CD1c-positive myeloid dendritic cell (primary cell): ENCODE measurements around the gene CEPT1.

ENCODE experiments used
- DNase-seq: peaks from one replicate; pipeline ENCODE4 v3.0.0-alpha.2; 2016; ENCODE audit errors: extremely low spot score

Gene CEPT1

GRCh38 chr1:111192658-111193519, 52.9 kb downstream of the CEPT1 start:
- peak; percentile 84 for DNase-seq

- no peak for DNase-seq
Measured at GRCh38 chr1:111193712-111194480, 53.9 kb downstream of the CEPT1 start.

DNA sequence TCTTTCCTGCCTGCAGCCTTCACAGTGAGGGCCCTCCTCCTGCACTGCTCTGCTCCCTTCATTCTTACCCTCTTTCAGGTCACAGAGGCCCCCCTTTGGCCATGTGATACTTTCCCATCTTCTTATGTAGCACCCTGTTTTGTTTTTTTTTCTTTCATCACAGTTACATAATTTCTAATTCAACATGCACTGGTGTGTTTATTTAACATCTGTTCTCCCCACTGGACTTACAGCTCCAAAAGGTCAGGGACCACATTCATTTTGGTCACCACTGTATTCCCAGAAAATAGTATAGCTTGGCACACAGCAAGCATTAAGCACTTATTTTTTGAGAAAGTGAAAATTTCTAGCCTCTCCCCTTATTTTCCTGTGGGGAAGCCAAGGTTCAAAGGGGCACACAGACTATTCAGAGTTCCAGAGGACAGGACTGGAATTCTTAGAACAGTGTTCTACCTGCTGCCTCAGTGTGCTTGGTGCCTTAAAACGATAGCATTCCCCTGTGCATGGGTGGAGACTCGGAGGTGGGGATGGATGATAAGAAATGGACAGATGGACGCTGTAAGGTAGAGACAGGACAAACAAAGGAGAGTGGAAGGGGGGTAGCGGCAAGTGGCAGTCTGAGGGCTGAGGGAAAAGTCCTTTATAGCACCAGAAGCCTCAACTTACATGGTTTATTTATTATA, 55.1 kb downstream of the CEPT1 start:
- no peak for DNase-seq

- no peak for DNase-seq
Measured at GRCh38 chr1:111196213-111196612, 56.2 kb downstream of the CEPT1 start.

DNA sequence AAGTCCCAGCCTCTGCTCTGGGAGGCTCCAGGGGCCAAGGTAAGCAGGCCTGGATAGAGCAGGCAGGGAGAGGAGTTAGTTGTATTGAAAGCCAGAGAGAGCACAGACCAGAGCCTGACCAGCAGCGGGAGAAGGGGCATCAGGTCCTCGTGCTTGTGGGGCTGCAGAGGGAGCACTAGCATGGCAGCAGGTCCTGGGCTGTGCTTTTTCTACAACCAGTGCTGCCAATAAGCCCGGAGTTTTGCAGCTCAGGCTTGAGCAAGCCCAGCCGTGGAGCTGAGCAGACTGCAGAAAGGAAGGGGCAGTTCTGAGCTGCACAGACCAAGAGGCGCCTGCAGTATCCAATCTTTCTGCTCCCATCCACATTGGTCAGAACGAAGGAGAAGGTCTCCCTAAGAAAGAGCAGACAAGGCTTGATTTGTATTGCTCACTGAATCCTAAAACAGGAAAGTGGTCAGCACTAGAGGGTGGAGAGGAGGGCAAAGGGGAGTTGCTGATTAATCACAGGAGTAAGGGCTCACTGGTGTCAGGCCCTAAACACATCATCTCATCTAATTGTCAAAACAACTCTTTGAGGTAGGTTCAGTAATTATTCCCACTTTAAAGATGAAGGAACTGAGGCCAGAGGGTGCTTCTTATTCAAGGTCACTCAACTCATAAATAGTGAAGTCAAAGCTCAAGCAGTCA, 57.7 kb downstream of the CEPT1 start:
- peak; percentile 46 for DNase-seq

DNA sequence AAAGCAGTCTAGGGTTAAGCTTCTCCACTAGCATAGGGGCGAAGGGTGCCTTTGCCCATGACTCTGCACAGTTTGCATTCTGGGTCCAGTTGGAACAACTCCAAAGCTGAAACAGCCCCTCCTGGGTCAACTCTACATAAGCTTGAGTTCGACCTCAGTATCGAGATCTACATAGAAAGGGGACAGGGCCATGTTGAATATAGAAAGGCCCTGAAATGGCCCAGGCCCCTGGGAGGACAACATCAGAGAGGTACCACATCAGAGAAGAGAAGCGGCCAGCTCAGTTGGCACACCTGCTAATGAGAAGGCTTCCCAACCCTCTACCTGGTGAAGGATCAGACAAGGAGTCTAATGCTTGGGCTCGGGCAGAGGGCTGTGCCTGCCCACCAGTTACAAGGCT, 58.8 kb downstream of the CEPT1 start:
- no peak for DNase-seq

- DNase-seq: peak; percentile 36
Measured at GRCh38 chr1:111199329-111199728, 59.3 kb downstream of the CEPT1 start.

DNA sequence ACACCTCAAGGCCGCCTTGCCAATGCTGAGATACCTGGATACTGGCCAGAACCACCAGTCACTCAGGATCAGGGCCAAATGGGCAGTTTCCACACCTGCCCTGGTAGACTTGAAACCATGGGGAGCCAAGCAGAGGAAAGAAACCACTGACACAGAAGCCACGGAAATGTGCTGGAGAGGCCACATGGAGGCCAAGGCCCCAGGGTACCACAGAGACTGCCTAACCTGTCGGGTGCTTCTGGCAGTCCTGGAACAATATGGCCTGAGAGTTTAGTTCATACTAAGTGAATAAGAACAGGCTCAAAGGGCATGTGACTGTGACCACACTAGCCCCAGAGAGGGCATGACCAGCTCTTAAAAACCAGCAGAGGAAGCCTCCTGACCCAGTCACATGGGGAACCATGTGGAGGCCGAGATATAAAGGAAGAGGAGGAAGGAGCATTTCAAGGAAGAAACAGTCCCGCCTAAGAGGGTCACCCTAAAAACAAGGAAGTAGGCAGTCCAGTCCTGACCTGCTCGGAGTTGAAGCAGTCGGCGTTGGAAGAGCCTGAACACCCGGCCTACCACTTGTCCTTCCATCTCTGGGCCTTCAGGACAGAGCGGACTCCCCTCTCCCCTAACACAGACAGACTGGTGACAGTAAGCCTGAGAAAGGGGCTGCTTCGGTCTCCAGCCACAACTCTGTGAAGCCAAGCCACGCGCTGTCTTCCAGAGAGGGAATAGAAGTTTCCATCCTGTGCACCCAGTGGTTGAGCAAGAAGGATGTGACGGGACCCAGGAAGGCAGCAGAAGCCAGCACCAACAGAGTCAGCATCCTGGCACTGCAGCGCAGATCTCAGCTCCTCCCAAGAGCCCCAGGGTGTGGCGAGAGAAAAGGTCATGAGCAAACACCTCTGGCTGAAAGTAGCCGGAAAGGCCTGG, 60.1 kb downstream of the CEPT1 start, which contains the start of gene DENND2D:
Gene DENND2D, minus strand, starts transcription at position 766 of the 921 bp plus-strand sequence. Its CDS starts 187 bp downstream, at position 579.
- DNase-seq: peak; percentile 93

- DNase-seq: no peak
Measured at GRCh38 chr1:111200802-111201161, 60.8 kb downstream of the CEPT1 start.

- DNase-seq: no peak
Measured at GRCh38 chr1:111201275-111202090, 61.5 kb downstream of the CEPT1 start.

GRCh38 chr1:111202366-111202706, 62.3 kb downstream of the CEPT1 start:
- DNase-seq: no peak

GRCh38 chr1:111202707-111203623, 62.9 kb downstream of the CEPT1 start:
- peak; percentile 49 for DNase-seq

- DNase-seq: peak; percentile 84
Measured at GRCh38 chr1:111203681-111204200, 63.7 kb downstream of the CEPT1 start.

GRCh38 chr1:111204201-111204982, 64.4 kb downstream of the CEPT1 start:
- DNase-seq: peak; percentile 49

- DNase-seq: peak; percentile 72
Measured at GRCh38 chr1:111204983-111205713, 65.1 kb downstream of the CEPT1 start.

DNA sequence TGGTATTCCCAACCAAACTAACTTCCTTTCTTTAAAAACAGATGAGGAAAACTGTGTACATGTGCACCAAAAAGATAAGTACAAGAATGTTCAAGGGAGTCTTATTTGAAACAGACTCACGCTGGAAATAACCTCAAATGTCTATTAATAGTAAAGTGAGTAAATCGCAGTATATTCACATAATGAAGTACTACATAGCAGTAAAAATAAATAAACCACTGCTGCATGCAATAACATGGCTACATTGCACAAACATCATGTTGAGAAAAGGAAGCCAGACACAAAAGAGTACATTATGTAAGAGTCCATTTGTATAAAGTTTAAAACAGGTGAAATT, 65.7 kb downstream of the CEPT1 start:
- peak; percentile 60 for DNase-seq

DNA sequence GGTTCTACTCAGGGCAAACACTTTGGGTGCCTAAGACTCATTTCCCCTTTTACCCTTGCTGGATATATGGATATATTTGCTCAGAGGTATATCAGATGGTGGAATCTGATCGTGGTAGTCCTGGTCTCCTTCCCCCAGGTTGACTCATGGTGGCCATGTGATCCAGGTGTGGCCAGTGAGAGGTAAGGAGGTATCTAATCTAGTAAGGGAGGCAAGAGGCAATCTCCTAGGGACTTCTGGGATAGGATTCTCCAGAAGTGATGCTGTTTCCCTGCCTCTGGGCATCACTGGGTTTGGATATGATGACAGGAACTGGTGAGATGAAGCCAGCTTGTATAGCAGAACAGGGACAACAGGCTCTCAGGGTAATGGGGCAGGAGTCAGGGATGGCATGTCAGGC, 68.9 kb downstream of the CEPT1 start:
- DNase-seq: no peak
